Ovary (tissue), 3 donors: ENCODE measurements around the gene BCAS1.

Experiments
- CTCF ChIP-seq, 3 donors: fragments of 450-650 bp in 2 of 3; fragments of 200-600 bp in 1 of 3; IDR thresholded peaks; one replicate each; pipeline versions ENCODE4 v1.5.1 to v1.8.0; 2016 to 2022; ENCODE audit warnings: antibody characterized with exemption in 3 of 3, mild to moderate bottlenecking in 1 of 3
- POLR2A ChIP-seq: fragments of 450-650 bp; IDR thresholded peaks from one replicate; pipeline ENCODE4 v1.6.1; 2017; ENCODE audit warnings: antibody characterized with exemption, mild to moderate bottlenecking, moderate library complexity
- donor health status: DM: no; HTN: no; CAD: no.

GRCh38 chr20:53907968-53908751 lies 162.2 kb downstream of the BCAS1 start:
- TF ChIP-seq CTCF (IDR thresholded peaks at IDR 0.05) (no peak), POLR2A (no peak)
